ENCODE measurements around the gene IPO4.

DNA sequence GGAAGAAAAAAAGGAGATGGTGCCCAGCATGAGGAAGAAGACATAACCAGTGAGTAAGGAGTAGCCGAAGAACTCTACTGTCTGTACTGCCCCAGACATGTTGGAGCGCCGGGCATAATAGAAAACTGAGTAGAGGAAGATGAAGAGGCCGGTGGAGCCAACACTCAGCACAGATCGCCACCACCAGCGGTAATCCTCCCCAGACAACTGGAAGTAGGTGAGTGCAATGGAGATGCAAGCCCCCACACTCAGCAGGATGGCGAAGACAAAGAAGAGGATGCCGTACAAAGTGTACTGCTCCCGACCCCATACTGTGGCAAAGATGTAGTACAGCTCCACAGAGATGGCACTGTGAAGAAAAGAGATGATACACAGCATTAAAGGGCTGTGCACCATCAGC, 844 bp upstream of the IPO4 start:
- TF ChIP-seq, protein P1, sequence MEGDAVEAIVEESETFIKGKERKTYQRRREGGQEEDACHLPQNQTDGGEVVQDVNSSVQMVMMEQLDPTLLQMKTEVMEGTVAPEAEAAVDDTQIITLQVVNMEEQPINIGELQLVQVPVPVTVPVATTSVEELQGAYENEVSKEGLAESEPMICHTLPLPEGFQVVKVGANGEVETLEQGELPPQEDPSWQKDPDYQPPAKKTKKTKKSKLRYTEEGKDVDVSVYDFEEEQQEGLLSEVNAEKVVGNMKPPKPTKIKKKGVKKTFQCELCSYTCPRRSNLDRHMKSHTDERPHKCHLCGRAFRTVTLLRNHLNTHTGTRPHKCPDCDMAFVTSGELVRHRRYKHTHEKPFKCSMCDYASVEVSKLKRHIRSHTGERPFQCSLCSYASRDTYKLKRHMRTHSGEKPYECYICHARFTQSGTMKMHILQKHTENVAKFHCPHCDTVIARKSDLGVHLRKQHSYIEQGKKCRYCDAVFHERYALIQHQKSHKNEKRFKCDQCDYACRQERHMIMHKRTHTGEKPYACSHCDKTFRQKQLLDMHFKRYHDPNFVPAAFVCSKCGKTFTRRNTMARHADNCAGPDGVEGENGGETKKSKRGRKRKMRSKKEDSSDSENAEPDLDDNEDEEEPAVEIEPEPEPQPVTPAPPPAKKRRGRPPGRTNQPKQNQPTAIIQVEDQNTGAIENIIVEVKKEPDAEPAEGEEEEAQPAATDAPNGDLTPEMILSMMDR (IDR thresholded peaks at IDR 0.05), result no peak
- no peak for TF ChIP-seq POLR2A (IDR thresholded peaks at IDR 0.05)
- TF ChIP-seq EP300 (IDR thresholded peaks at IDR 0.05), result no peak

All from ovary (tissue), 3 donors.